Activated CD8-positive, alpha-beta memory T cell treated with anti-CD3 and anti-CD28 coated beads, Interleukin-2, amount 50 U/mL, for 1 hour (primary cell): ENCODE data around the gene ZNF710.
A peak's percentile ranks its signal among the peaks of the same experiment; 100 is the strongest.

Experiments
- DNase-seq: peaks from one replicate; pipeline ENCODE4 v3.0.0-alpha.2; 2020; ENCODE audit errors: extremely low read depth

Gene ZNF710

GRCh38 chr15:90080818-90081393 lies 79.8 kb downstream of the ZNF710 start:
- DNase-seq, result no peak

- DNase-seq, result no peak
Observed at GRCh38 chr15:90082140-90082715, 81.1 kb downstream of the ZNF710 start.

- no peak for DNase-seq
Observed at GRCh38 chr15:90083419-90083818, 82.3 kb downstream of the ZNF710 start.

- no peak for DNase-seq
Observed at GRCh38 chr15:90083954-90084607, 83.0 kb downstream of the ZNF710 start.

- no peak for DNase-seq
Observed at GRCh38 chr15:90084876-90085423, 83.8 kb downstream of the ZNF710 start.

GRCh38 chr15:90085565-90085964 lies 84.4 kb downstream of the ZNF710 start:
- DNase-seq, result no peak

GRCh38 chr15:90086868-90087268 lies 85.7 kb downstream of the ZNF710 start:
- DNase-seq, result no peak

GRCh38 chr15:90087454-90088154 lies 86.5 kb downstream of the ZNF710 start:
- no peak for DNase-seq

GRCh38 chr15:90090226-90090848 lies 89.2 kb downstream of the ZNF710 start:
- no peak for DNase-seq

- no peak for DNase-seq
Observed at GRCh38 chr15:90091156-90091931, 90.2 kb downstream of the ZNF710 start.

- DNase-seq, result no peak
Observed at GRCh38 chr15:90095521-90095959, 94.4 kb downstream of the ZNF710 start.

GRCh38 chr15:90097475-90097874 lies 96.4 kb downstream of the ZNF710 start:
- peak; percentile 25 for DNase-seq

- DNase-seq, result no peak
Observed at GRCh38 chr15:90099072-90099867, 98.1 kb downstream of the ZNF710 start.

GRCh38 chr15:90099868-90100831 lies 99.0 kb downstream of the ZNF710 start:
- no peak for DNase-seq

- DNase-seq, result no peak
Observed at GRCh38 chr15:90101130-90101968, 100.2 kb downstream of the ZNF710 start.

GRCh38 chr15:90101969-90102890 lies 101.1 kb downstream of the ZNF710 start, which contains the start of gene IDH2:
TSS of gene IDH2 (minus strand) at chr15:90102468. CDS start at chr15:90102390, 78 bp downstream.
- no peak for DNase-seq
